ENCODE measurements around the gene ANKRD34A. TPM values are rescaled to one million over a fixed set of nuclear protein-coding genes. Genes with fewer than 3 reads are reported as not detected.

Gene ANKRD34A
- total and polyA plus RNA-seq, 2 of the 13 experiments (the other 11 are each of a cell fraction or from before 2014, with no cell fraction given) = 0.05 to 0.07 TPM

GRCh38 chr1:145927063-145927886 lies 37.1 kb downstream of the ANKRD34A start, which contains the start of gene RBM8A (continued):
- TF ChIP-seq, protein P1, sequence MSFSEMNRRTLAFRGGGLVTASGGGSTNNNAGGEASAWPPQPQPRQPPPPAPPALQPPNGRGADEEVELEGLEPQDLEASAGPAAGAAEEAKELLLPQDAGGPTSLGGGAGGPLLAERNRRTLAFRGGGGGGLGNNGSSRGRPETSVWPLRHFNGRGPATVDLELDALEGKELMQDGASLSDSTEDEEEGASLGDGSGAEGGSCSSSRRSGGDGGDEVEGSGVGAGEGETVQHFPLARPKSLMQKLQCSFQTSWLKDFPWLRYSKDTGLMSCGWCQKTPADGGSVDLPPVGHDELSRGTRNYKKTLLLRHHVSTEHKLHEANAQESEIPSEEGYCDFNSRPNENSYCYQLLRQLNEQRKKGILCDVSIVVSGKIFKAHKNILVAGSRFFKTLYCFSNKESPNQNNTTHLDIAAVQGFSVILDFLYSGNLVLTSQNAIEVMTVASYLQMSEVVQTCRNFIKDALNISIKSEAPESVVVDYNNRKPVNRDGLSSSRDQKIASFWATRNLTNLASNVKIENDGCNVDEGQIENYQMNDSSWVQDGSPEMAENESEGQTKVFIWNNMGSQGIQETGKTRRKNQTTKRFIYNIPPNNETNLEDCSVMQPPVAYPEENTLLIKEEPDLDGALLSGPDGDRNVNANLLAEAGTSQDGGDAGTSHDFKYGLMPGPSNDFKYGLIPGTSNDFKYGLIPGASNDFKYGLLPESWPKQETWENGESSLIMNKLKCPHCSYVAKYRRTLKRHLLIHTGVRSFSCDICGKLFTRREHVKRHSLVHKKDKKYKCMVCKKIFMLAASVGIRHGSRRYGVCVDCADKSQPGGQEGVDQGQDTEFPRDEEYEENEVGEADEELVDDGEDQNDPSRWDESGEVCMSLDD (CRISPR knock-in tag; IDR thresholded peaks at IDR 0.05; ENCODE audit: borderline replicate concordance) = no peak
- 0 out of 2 replicates have a peak, but pooled peaks have one; percentile 39 for TF ChIP-seq KLF12 (CRISPR knock-in tag; IDR thresholded peaks at IDR 0.05; ENCODE audit: borderline replicate concordance)
- no peak for TF ChIP-seq CC2D1A (CRISPR knock-in tag; IDR thresholded peaks at IDR 0.05)
- TF ChIP-seq ZNF629 (CRISPR knock-in tag; conservative IDR thresholded peaks at IDR 0.05) = no peak
- TF ChIP-seq ZNF136 (CRISPR knock-in tag; IDR thresholded peaks at IDR 0.05; ENCODE audit: low read depth) = peak; percentile 77; the same call in 1 of the 2 replicates
- no peak for TF ChIP-seq RORA (CRISPR knock-in tag; IDR thresholded peaks at IDR 0.05)
- 0 out of 2 replicates have a peak, but pooled peaks have one; percentile 55 for TF ChIP-seq SNAPC2 (CRISPR knock-in tag; IDR thresholded peaks at IDR 0.05)
- TF ChIP-seq HDAC1 (CRISPR knock-in tag; IDR thresholded peaks at IDR 0.05) = peak; percentile 95
- TF ChIP-seq ZNF30 (CRISPR knock-in tag; IDR thresholded peaks at IDR 0.05) = no peak
- peak; percentile 57; the same call in 1 of the 2 replicates for TF ChIP-seq MYC (CRISPR knock-in tag; IDR thresholded peaks at IDR 0.05; ENCODE audit: borderline replicate concordance)
- no peak for TF ChIP-seq ZNF343 (CRISPR knock-in tag; IDR thresholded peaks at IDR 0.05)
- peak; percentile 81 for TF ChIP-seq TAF1 (CRISPR knock-in tag; IDR thresholded peaks at IDR 0.05)
- TF ChIP-seq MAFF (IDR thresholded peaks at IDR 0.05; ENCODE audit: low read depth, low read length) = no peak
- TF ChIP-seq ZNF512B (CRISPR knock-in tag; IDR thresholded peaks at IDR 0.05; ENCODE audit: borderline replicate concordance) = no peak
- peak; percentile 44; the same call in 1 of the 2 replicates for TF ChIP-seq CBFB (CRISPR knock-in tag; IDR thresholded peaks at IDR 0.05)
- TF ChIP-seq, protein P2, sequence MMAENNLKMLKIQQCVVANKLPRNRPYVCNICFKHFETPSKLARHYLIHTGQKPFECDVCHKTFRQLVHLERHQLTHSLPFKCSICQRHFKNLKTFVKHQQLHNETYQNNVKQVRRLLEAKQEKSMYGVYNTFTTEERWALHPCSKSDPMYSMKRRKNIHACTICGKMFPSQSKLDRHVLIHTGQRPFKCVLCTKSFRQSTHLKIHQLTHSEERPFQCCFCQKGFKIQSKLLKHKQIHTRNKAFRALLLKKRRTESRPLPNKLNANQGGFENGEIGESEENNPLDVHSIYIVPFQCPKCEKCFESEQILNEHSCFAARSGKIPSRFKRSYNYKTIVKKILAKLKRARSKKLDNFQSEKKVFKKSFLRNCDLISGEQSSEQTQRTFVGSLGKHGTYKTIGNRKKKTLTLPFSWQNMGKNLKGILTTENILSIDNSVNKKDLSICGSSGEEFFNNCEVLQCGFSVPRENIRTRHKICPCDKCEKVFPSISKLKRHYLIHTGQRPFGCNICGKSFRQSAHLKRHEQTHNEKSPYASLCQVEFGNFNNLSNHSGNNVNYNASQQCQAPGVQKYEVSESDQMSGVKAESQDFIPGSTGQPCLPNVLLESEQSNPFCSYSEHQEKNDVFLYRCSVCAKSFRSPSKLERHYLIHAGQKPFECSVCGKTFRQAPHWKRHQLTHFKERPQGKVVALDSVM (CRISPR knock-in tag; IDR thresholded peaks at IDR 0.05) = no peak
- TF ChIP-seq ZNF816 (CRISPR knock-in tag; IDR thresholded peaks at IDR 0.05; ENCODE audit: borderline replicate concordance) = 0 out of 2 replicates have a peak, but pooled peaks have one; percentile 11
- TF ChIP-seq MXI1 (IDR thresholded peaks at IDR 0.05; ENCODE audit: borderline replicate concordance, low read depth, low read length) = peak; percentile 57; the same call in 1 of the 3 replicates
- TF ChIP-seq, protein P3, sequence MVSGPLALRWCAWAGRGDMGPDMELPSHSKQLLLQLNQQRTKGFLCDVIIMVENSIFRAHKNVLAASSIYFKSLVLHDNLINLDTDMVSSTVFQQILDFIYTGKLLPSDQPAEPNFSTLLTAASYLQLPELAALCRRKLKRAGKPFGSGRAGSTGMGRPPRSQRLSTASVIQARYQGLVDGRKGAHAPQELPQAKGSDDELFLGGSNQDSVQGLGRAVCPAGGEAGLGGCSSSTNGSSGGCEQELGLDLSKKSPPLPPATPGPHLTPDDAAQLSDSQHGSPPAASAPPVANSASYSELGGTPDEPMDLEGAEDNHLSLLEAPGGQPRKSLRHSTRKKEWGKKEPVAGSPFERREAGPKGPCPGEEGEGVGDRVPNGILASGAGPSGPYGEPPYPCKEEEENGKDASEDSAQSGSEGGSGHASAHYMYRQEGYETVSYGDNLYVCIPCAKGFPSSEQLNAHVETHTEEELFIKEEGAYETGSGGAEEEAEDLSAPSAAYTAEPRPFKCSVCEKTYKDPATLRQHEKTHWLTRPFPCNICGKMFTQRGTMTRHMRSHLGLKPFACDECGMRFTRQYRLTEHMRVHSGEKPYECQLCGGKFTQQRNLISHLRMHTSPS (CRISPR knock-in tag; IDR thresholded peaks at IDR 0.05; ENCODE audit: low read depth) = no peak
